ENCODE measurements around the gene HYAL1.

- TF ChIP-seq CTCF (IDR thresholded peaks at IDR 0.05) = no peak
- no peak for TF ChIP-seq EP300 (IDR thresholded peaks at IDR 0.05; ENCODE audit: low read depth)
Observed at GRCh38 chr3:50341537-50341936, 38.2 kb upstream of the HYAL1 start.

Data from transverse colon (tissue), 3 donors.